Keratinocyte (primary cell): ENCODE data around the gene DBNL. TPM values are rescaled to one million over a fixed set of nuclear protein-coding genes. Genes with fewer than 3 reads are reported as not detected.
"Not testable (repeated sequence)": the region's sequence is repeated elsewhere in the genome, so short reads cannot be mapped to it uniquely, and the experiment has no call there.

Source experiments
- DNase-seq: peaks from one replicate; pipeline ENCODE4 v3.0.0-alpha.2; 2011; ENCODE audit warnings: low read depth, missing footprints, low spot score
- FAIRE-seq: peaks from 2 replicates; lab custom pipeline; 2011; peaks lifted over from hg19 to GRCh38; lab: Jason Lieb, UNC
- H2AFZ ChIP-seq: 2 replicates; pipeline ENCODE4 v1.6.0; 2012; ENCODE audit warnings: low read length, control low read depth, inconsistent platforms; ENCODE audit not compliant: control insufficient read depth
- H3K27ac ChIP-seq: 2 replicates; pipeline ENCODE4 v1.5.1; 2011; ENCODE audit warnings: low read length; ENCODE audit not compliant: control insufficient read depth, insufficient read depth
- H3K27me3 ChIP-seq: 3 replicates; pipeline ENCODE4 v1.6.0; 2011; ENCODE audit warnings: low read length; ENCODE audit not compliant: control insufficient read depth, insufficient read depth; ENCODE audit errors: extremely low read depth
- H3K36me3 ChIP-seq, 2 experiments: 2 replicates in 1 of 2; 3 replicates in 1 of 2; pipeline ENCODE4 v1.5.1; 2011; ENCODE audit warnings: low read length in 2 of 2, mild to moderate bottlenecking in 1 of 2; ENCODE audit not compliant: control insufficient read depth in 2 of 2, insufficient read depth in 2 of 2; ENCODE audit errors: extremely low read depth in 1 of 2
- H3K4me1 ChIP-seq: 3 replicates; pipeline ENCODE4 v1.5.1; 2011; ENCODE audit warnings: low read length; ENCODE audit not compliant: control insufficient read depth, insufficient read depth; ENCODE audit errors: extremely low read depth
- H3K4me2 ChIP-seq: 3 replicates; pipeline ENCODE4 v1.6.0; 2011; ENCODE audit warnings: low read depth, low read length; ENCODE audit not compliant: control insufficient read depth, insufficient read depth; ENCODE audit errors: extremely low read depth
- H3K4me3 ChIP-seq, 3 experiments: fragments of 200-600 bp in 1 of 3; sonication (generic) in 1 of 3; 2 replicates in 2 of 3; 3 replicates in 1 of 3; pipeline ENCODE4 v1.5.1; 2011 to 2016; ENCODE audit warnings: low read length in 3 of 3, mild to moderate bottlenecking in 3 of 3, control low read depth in 2 of 3, inconsistent platforms in 1 of 3, low read depth in 1 of 3, mixed read lengths in 1 of 3, mixed run types in 1 of 3, moderate library complexity in 1 of 3; ENCODE audit not compliant: control insufficient read depth in 2 of 3, insufficient read depth in 2 of 3; ENCODE audit errors: extremely low read depth in 1 of 3
- H3K79me2 ChIP-seq: 2 replicates; pipeline ENCODE4 v1.6.0; 2012; ENCODE audit warnings: low read length; ENCODE audit not compliant: control insufficient read depth, insufficient read depth
- H3K9ac ChIP-seq: 3 replicates; pipeline ENCODE4 v1.6.0; 2011; ENCODE audit warnings: low read length; ENCODE audit not compliant: control insufficient read depth, insufficient read depth; ENCODE audit errors: extremely low read depth
- H3K9me1 ChIP-seq: 3 replicates; pipeline ENCODE4 v1.6.0; 2011; ENCODE audit warnings: low read length; ENCODE audit not compliant: control insufficient read depth, insufficient read depth; ENCODE audit errors: extremely low read depth
- H3K9me3 ChIP-seq: 2 replicates; pipeline ENCODE4 v1.5.1; 2012; ENCODE audit warnings: low read depth, low read length; ENCODE audit not compliant: control insufficient read depth
- H4K20me1 ChIP-seq: 3 replicates; pipeline ENCODE4 v1.6.0; 2011; ENCODE audit warnings: low read length; ENCODE audit not compliant: control insufficient read depth, insufficient read depth; ENCODE audit errors: extremely low read depth
- dilution Hi-C: fragments of 300-500 bp; cut with MboI; formaldehyde crosslinking; loops from one replicate; pipeline ENCODE4 v1.7.0; 2020; ENCODE audit warnings: low sequenced_read_pairs; ENCODE audit not compliant: extremely low pct_ligation_motif_present
- polyA plus RNA-seq, 5 experiments: library from polyadenylated mRNA; depleted of rRNA in 3 of 5; stranded (reverse) in 3 of 5; stranded (forward) in 1 of 5; unstranded in 1 of 5; fragments of >200 nt; gene quantifications; 1 replicate in 1 of 5; 2 replicates in 3 of 5; 3 replicates in 1 of 5; pipeline versions ENCODE4 v1.2.1 to v1.2.3, GENCODE V29; 2011 to 2012; ENCODE audit warnings: missing spikeins in 2 of 5, low read depth in 1 of 5, low replicate concordance in 1 of 5

The DBNL gene
- polyA plus RNA-seq, 1 donor (not counting 4 experiments of a cell fraction or from before 2014, with no cell fraction given): 76.1 TPM

DNA sequence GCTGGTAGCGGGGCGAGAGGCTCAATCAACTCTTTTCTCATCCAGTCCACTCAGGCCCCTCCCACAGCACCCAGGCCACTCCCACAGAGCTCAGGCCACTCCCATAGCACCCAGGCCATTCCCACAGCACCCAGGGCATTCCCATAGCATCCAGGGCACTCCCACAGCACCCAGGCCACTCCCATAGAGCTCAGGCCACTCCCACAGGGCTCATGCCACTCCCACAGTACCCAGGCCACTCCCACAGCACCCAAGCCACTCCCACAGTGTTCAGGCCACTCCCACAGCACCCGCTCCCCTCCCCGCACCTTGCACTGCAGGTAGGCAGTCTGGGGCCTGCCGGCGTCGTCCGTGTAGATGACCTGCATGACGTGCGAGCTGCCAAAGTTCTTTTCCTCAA lies 8.1 kb upstream of the DBNL start:
- dilution Hi-C loops, H3K9ac ChIP-seq, H3K9me3 ChIP-seq, H3K4me2 ChIP-seq, H2AFZ ChIP-seq, H4K20me1 ChIP-seq, H3K9me1 ChIP-seq, H3K36me3 ChIP-seq, H3K79me2 ChIP-seq, FAIRE-seq, H3K27ac ChIP-seq, H3K4me1 ChIP-seq, H3K4me3 ChIP-seq, H3K27me3 ChIP-seq, DNase-seq: not testable (repeated sequence)

DNA sequence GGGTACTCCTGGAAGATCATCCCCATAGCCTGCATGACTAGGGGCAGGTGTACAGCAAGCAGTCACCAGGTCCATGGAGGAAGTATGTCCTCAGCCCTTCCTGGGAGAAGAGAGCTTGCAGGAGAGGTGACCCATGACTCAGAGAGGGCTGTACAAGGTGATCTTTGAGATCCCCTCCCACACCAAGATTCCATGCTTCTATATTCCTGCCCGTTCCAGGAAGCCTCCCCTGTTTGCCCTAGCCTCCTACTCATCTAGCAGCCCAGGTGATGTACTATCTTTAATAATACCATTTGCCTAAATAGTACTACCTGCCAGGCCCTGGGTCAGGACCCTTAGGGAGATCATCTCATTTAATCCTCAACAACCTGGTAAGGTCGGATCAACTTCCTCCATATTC lies 6.6 kb upstream of the DBNL start:
- DNase-seq, H3K9me1 ChIP-seq, FAIRE-seq, dilution Hi-C loops, H3K79me2 ChIP-seq, H3K9me3 ChIP-seq, H3K9ac ChIP-seq, H3K27me3 ChIP-seq, H3K4me3 ChIP-seq, H3K27ac ChIP-seq, H3K4me1 ChIP-seq, H4K20me1 ChIP-seq, H3K4me2 ChIP-seq, H2AFZ ChIP-seq, H3K36me3 ChIP-seq: not testable (repeated sequence)

DNA sequence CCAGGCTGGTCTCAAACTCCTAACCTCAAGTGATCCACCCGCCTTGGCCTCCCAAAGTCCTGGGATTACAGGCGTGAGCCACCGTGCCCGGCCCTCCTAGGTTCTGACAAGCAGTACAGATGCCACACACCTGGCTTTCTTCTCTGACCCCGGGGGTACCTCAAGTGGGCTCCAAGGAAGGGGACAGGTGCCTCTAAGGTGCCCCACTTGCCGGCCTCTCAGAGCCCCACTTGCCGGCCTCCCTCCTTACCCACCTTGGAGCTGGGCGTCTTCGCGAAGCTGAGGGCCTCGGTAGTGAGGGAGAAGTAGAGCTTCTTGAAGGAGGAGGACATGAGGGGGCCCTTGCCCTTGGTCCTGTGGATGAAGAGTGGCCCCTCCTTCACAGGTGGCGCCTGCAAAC lies 5.9 kb upstream of the DBNL start:
- H3K9ac ChIP-seq, FAIRE-seq, H3K4me2 ChIP-seq, H3K27me3 ChIP-seq, H3K9me3 ChIP-seq, H2AFZ ChIP-seq, H4K20me1 ChIP-seq, H3K4me3 ChIP-seq, H3K36me3 ChIP-seq, dilution Hi-C loops, H3K4me1 ChIP-seq, H3K9me1 ChIP-seq, DNase-seq, H3K27ac ChIP-seq, H3K79me2 ChIP-seq: not testable (repeated sequence)

DNA sequence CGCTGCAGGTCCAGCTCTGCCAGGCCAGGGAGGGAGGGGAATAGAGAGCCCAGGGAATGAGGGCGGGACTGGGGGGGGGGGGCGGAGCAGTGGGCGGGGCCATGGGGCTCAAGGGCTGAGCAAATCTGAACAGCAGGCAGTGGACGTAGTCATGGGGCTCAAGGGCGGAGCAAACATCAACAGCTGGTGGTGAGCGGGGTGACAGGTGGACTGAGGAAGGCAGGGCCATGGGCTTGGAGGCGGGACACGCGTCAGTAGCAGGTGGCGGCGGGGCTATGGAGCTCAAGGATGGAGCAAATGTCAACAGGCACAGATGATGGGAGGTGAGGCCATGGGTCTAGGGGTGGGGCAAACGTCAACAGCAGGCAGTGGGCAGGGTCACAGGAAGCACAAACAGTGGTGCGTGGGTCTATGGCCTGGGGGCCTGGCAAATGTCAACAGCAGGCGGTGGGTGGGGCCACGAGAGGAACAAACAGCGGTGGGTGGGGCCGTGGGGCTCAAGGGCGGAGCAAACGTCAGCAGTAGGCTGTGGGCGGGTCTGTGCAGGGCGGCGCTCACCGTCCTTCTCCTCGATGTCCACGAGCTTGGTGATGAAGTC lies 5.4 kb upstream of the DBNL start:
- FAIRE-seq, H3K27ac ChIP-seq, H4K20me1 ChIP-seq, H2AFZ ChIP-seq, H3K27me3 ChIP-seq, H3K9me3 ChIP-seq, H3K36me3 ChIP-seq, H3K79me2 ChIP-seq, H3K4me1 ChIP-seq, H3K9me1 ChIP-seq, H3K9ac ChIP-seq, dilution Hi-C loops, DNase-seq: not testable (repeated sequence)
- H3K4me3 ChIP-seq: peak overlapping the region in 1 of 3 experiments; percentile 5
- peak overlapping the region; percentile 22 for H3K4me2 ChIP-seq

DNA sequence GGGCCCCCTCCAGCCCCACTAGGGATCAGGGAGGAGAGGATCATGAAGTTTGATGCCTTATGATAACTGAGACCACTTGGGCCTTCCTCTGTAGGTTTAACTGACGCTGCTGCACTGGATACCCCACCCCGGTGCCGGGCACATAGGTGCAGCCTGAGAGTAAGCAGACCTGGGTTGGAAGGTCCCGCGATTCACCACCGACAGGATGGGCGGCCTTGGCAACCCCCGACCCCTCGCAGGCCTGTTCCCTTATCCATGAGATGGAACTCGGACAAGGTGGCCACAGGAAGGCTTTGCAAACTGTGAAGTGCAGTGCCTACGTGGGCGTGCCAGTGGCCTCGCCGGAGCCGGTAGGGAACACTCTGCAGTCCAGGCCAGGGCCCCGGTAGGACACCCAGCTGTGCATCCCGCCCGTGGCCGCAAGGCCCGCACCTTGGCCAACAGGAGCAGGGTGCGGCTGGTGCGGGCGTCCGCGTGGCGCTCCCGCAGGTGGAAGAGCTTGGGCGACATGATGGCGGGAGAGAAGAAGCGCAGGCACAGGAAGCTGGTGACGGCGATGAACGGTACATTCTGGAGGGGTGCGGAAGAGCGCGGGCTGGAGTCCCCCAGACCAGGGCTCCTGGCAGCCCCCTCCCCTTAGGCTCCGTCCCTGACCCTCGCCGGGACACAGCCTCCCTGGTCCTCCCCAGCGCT lies 4.6 kb upstream of the DBNL start:
- H3K9me1 ChIP-seq, H2AFZ ChIP-seq, H3K4me1 ChIP-seq, H3K9ac ChIP-seq, DNase-seq, H3K27ac ChIP-seq, H3K4me3 ChIP-seq, H3K36me3 ChIP-seq, H3K79me2 ChIP-seq, H3K27me3 ChIP-seq, FAIRE-seq, H4K20me1 ChIP-seq, dilution Hi-C loops, H3K9me3 ChIP-seq: not testable (repeated sequence)
- peak overlapping the region; percentile 41 for H3K4me2 ChIP-seq
